D721Med (cell line): Measurements from ENCODE around the gene PDCL3.

Experiments
- DNase-seq: peaks from one replicate; pipeline ENCODE4 v3.0.0; 2011; ENCODE audit warnings: low spot score; ENCODE audit not compliant: insufficient read length
- FAIRE-seq: peaks from 2 replicates; lab custom pipeline; 2011; peaks lifted over from hg19 to GRCh38; lab: Jason Lieb, UNC
- TF ChIP-seq, protein P1 (sequence below): IDR thresholded peaks from 2 replicates; pipeline ENCODE4 v1.5.1; 2012; ENCODE audit warnings: mild to moderate bottlenecking, control low read depth; ENCODE audit not compliant: insufficient read depth; ENCODE audit errors: missing control alignments

PDCL3 gene

DNA sequence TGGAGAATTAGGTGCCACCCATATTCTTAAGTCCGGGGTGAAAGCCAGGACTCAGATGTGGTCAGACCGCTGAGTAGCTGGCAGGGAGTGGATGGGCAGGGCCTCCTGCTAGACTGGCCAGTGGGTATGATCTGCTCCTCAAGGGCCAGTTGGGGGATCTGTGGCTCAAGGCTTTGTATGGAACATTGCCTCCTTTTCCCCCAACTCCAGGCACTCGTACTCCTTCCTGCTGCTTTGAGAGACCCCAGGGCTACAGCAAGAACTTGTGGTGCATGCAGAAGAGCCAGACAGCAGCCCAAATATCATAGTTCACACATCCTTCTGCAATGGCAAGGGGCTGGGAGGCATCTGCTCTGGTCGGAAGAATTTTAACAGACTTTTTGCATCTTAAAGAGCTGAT lies 61.7 kb downstream of the PDCL3 start:
- FAIRE-seq (no peak), DNase-seq (no peak)
- TF ChIP-seq, protein P1, sequence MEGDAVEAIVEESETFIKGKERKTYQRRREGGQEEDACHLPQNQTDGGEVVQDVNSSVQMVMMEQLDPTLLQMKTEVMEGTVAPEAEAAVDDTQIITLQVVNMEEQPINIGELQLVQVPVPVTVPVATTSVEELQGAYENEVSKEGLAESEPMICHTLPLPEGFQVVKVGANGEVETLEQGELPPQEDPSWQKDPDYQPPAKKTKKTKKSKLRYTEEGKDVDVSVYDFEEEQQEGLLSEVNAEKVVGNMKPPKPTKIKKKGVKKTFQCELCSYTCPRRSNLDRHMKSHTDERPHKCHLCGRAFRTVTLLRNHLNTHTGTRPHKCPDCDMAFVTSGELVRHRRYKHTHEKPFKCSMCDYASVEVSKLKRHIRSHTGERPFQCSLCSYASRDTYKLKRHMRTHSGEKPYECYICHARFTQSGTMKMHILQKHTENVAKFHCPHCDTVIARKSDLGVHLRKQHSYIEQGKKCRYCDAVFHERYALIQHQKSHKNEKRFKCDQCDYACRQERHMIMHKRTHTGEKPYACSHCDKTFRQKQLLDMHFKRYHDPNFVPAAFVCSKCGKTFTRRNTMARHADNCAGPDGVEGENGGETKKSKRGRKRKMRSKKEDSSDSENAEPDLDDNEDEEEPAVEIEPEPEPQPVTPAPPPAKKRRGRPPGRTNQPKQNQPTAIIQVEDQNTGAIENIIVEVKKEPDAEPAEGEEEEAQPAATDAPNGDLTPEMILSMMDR, result no peak

GRCh38 chr2:100625717-100626116 lies 62.9 kb downstream of the PDCL3 start:
- DNase-seq, result no peak
- TF ChIP-seq, protein P1, result no peak

More at GRCh38 chr2:100625717-100626116, 62.9 kb downstream of the PDCL3 start:
- no peak for FAIRE-seq
